BE2C (cell line): Measurements from ENCODE around the gene RAB22A.
"Not testable (repeated sequence)": the region's sequence is repeated elsewhere in the genome, so short reads cannot be mapped to it uniquely, and the experiment has no call there.

ENCODE experiments used
- DNase-seq: peaks from one replicate; pipeline ENCODE4 v3.0.0-alpha.2; 2020
- H3K27me3 ChIP-seq: fragments of 250-450 bp; sonication (Bioruptor Pico); 2 replicates; pipeline ENCODE4 v1.5.1; 2020; ENCODE audit warnings: mild to moderate bottlenecking
- H3K36me3 ChIP-seq: fragments of 250-450 bp; sonication (Bioruptor Pico); 2 replicates; pipeline ENCODE4 v1.5.1; 2020; ENCODE audit warnings: mild to moderate bottlenecking
- H3K4me1 ChIP-seq: fragments of 250-450 bp; sonication (Bioruptor Pico); 2 replicates; pipeline ENCODE4 v1.5.1; 2020
- H3K4me3 ChIP-seq: 2 replicates; pipeline ENCODE4 v1.5.1; 2011; ENCODE audit warnings: low read depth, low read length
- H3K9me3 ChIP-seq: fragments of 250-450 bp; sonication (Bioruptor Pico); 2 replicates; pipeline ENCODE4 v1.5.1; 2020
- CTCF ChIP-seq: IDR thresholded peaks from 2 replicates; pipeline ENCODE4 v1.5.1; 2012; ENCODE audit warnings: mild to moderate bottlenecking, low read depth, low read length

RAB22A gene

GRCh38 chr20:58372806-58373205 is 63.3 kb downstream of the RAB22A start:
- no peaks in the 10 kb centered on the region for H3K27me3 ChIP-seq
- H3K36me3 ChIP-seq: no peaks in the 10 kb centered on the region
- TF ChIP-seq CTCF: no peak

GRCh38 chr20:58373296-58373695 is 63.8 kb downstream of the RAB22A start:
- H3K36me3 ChIP-seq, DNase-seq, H3K4me1 ChIP-seq, H3K4me3 ChIP-seq, H3K9me3 ChIP-seq, H3K27me3 ChIP-seq: not testable (repeated sequence)

More at GRCh38 chr20:58372806-58373205, 63.3 kb downstream of the RAB22A start:
- Histone ChIP-seq H3K4me3 (no peak overlapping the region), H3K4me1 (peaks cover 3% of the 10 kb centered on the region; the same call in 1 of the 2 replicates), H3K9me3 (no peaks in the 10 kb centered on the region)
- no peak for DNase-seq

- no peak for TF ChIP-seq CTCF
- no peaks in the 10 kb centered on the region for H3K9me3 ChIP-seq
- H3K4me3 ChIP-seq: no peak overlapping the region
- H3K36me3 ChIP-seq: no peaks in the 10 kb centered on the region
- no peaks in the 10 kb centered on the region for H3K27me3 ChIP-seq
- peaks cover 3% of the 10 kb centered on the region; the same call in 1 of the 2 replicates for H3K4me1 ChIP-seq
- no peak for DNase-seq
These were observed 64.7 kb downstream of the RAB22A start for GRCh38 chr20:58374027-58374850.

- no peaks in the 10 kb centered on the region for H3K9me3 ChIP-seq
- peaks cover 3% of the 10 kb centered on the region; the same call in 1 of the 2 replicates for H3K4me1 ChIP-seq
- no peak overlapping the region for H3K4me3 ChIP-seq
- no peak for TF ChIP-seq CTCF
- DNase-seq: no peak
- no peaks in the 10 kb centered on the region for H3K27me3 ChIP-seq
- no peaks in the 10 kb centered on the region for H3K36me3 ChIP-seq
These were observed 65.6 kb downstream of the RAB22A start for GRCh38 chr20:58374906-58375758.

GRCh38 chr20:58375759-58376352 is 66.3 kb downstream of the RAB22A start:
- Histone ChIP-seq H3K27me3 (no peaks in the 10 kb centered on the region), H3K4me3 (no peak overlapping the region), H3K36me3 (no peaks in the 10 kb centered on the region), H3K4me1 (peaks cover 3% of the 10 kb centered on the region; the same call in 1 of the 2 replicates), H3K9me3 (no peaks in the 10 kb centered on the region)
- no peak for DNase-seq
- TF ChIP-seq CTCF: no peak

GRCh38 chr20:58377017-58377416 is 67.5 kb downstream of the RAB22A start:
- TF ChIP-seq CTCF: no peak
- Histone ChIP-seq H3K9me3 (0 out of 2 replicates have a peak, but pooled peaks cover 2% of the 10 kb centered on the region), H3K27me3 (no peaks in the 10 kb centered on the region), H3K36me3 (no peaks in the 10 kb centered on the region), H3K4me3 (no peak overlapping the region), H3K4me1 (peaks cover 3% of the 10 kb centered on the region; the same call in 1 of the 2 replicates)
- DNase-seq: no peak
